Fibroblast of lung (primary cell): ENCODE results near the gene DEPP1.

Experiments used
- EZH2 ChIP-seq: IDR thresholded peaks from 2 replicates; pipeline ENCODE4 v1.5.1; 2012; ENCODE audit warnings: low read length, control low read depth, mild to moderate bottlenecking; ENCODE audit errors: missing control alignments
- TF ChIP-seq, protein P1 (sequence below), 2 donors: IDR thresholded peaks in 1 of 2; conservative IDR thresholded peaks in 1 of 2; 1 replicate in 1 of 2; 2 replicates in 1 of 2; pipeline ENCODE4 v1.5.1; 2011 to 2012; ENCODE audit warnings: low read length in 2 of 2, control low read depth in 1 of 2, inconsistent platforms in 1 of 2, low read depth in 1 of 2, mild to moderate bottlenecking in 1 of 2

DNA sequence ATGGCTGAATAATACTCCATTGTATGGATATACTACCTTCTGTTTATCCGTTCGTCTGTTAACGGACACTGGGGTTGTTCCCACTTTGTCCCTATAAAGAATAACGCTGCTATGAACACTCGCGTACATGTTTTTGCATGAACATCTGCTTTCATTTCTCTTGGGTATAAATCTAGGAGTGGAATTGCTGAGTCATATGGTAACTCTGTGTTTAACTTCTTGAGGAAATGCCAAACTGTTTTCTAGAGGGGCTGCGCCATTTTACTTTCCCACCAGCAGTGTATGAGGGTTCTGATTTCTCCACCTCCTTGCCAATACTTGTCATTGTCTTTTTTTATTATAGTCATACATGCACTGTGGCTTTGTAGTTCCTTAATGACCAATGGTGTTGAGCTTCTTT is 39.7 kb downstream of the DEPP1 start:
- TF ChIP-seq, protein P1, sequence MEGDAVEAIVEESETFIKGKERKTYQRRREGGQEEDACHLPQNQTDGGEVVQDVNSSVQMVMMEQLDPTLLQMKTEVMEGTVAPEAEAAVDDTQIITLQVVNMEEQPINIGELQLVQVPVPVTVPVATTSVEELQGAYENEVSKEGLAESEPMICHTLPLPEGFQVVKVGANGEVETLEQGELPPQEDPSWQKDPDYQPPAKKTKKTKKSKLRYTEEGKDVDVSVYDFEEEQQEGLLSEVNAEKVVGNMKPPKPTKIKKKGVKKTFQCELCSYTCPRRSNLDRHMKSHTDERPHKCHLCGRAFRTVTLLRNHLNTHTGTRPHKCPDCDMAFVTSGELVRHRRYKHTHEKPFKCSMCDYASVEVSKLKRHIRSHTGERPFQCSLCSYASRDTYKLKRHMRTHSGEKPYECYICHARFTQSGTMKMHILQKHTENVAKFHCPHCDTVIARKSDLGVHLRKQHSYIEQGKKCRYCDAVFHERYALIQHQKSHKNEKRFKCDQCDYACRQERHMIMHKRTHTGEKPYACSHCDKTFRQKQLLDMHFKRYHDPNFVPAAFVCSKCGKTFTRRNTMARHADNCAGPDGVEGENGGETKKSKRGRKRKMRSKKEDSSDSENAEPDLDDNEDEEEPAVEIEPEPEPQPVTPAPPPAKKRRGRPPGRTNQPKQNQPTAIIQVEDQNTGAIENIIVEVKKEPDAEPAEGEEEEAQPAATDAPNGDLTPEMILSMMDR (conservative IDR thresholded peaks at IDR 0.05 in 1 of 2, IDR thresholded peaks at IDR 0.05 in 1 of 2; ENCODE audit: low read depth in 1 of 2, low read length in 2 of 2), result no peak
- no peak for TF ChIP-seq EZH2
